ENCODE measurements around the gene CSTPP1.

- TF ChIP-seq CTCF (IDR thresholded peaks at IDR 0.05; ENCODE audit: low read length): no peak
- no peak for TF ChIP-seq EZH2 (IDR thresholded peaks at IDR 0.05; ENCODE audit: borderline replicate concordance, low read length)
These were observed 226.6 kb downstream of the CSTPP1 start for GRCh38 chr11:47163193-47163592.

Data from OCI-LY1 (cell line).